ENCODE measurements around the gene OR5A1.

OR5A1 gene

DNA sequence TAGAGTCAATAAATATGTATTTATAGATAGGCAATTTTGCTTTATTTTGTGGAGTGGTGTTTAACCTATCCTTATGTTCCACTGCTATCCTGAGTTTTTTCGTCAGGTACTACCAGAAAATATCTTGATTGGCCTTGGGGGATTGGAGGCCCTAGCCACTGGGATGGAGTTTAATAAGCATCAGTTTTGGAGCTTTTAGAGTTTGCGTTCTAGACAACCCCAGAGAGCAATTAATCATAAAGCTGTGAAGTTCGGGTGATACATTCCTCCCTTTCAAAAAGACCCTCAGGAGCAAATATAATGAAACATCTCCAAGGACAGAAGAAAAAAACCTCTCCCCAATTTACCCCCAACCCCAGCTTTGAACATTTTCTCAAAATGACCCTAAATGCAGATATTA is at the start of gene OR5A1:
Gene OR5A1 (plus strand): TSS at position 301 of the 400 bp plus-strand sequence. CDS start 6,700 bp downstream, outside the sequence.
- in situ Hi-C loops (cut with HindIII; ENCODE audit: low pct_ligation_motif_present, low sequenced_read_pairs), result no loop called here
- no peak within 1 kb of the TSS for H3K4me3 ChIP-seq (ENCODE audit: low read depth, low read length)
- no peak for TF ChIP-seq CTCF (IDR thresholded peaks at IDR 0.05; ENCODE audit: low read depth, low read length, missing control alignments)
- H3K36me3 ChIP-seq (replicated peaks), result no peaks in the 10 kb centered on the region
- H3K27me3 ChIP-seq (replicated peaks), result no peaks in the 10 kb centered on the region
- H3K27ac ChIP-seq, result no peak within 1 kb of the TSS
- no peak for DNase-seq

DNA sequence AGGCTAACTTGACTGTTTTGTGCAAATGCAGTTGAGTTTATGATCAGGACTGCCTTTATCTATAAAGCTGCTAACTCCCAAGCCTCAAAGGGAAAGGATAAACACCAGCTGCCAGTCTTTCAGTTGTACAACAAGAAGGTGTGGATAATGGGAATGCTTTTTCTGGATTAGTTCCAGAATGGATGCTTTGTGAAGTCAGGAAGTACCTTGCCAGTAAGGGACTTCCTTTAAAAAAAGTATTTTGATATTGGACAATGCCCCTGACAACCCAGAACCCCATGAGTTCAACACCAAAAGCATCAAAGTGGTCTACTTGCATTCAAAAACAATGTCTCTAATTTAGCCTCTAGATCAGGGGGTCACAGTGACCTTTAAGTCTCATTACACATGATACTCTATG is 42.1 kb upstream of the OR5A1 start:
- no peak for TF ChIP-seq CTCF (IDR thresholded peaks at IDR 0.05; ENCODE audit: low read depth, low read length, missing control alignments)
- in situ Hi-C loops (cut with HindIII; ENCODE audit: low pct_ligation_motif_present, low sequenced_read_pairs), result no loop called here
- no peak overlapping the region for H3K27ac ChIP-seq
- H3K4me3 ChIP-seq (ENCODE audit: low read depth, low read length), result no peak overlapping the region
- no peak for DNase-seq
- H3K36me3 ChIP-seq (replicated peaks), result no peaks in the 10 kb centered on the region
- H3K27me3 ChIP-seq (replicated peaks), result no peaks in the 10 kb centered on the region

DNA sequence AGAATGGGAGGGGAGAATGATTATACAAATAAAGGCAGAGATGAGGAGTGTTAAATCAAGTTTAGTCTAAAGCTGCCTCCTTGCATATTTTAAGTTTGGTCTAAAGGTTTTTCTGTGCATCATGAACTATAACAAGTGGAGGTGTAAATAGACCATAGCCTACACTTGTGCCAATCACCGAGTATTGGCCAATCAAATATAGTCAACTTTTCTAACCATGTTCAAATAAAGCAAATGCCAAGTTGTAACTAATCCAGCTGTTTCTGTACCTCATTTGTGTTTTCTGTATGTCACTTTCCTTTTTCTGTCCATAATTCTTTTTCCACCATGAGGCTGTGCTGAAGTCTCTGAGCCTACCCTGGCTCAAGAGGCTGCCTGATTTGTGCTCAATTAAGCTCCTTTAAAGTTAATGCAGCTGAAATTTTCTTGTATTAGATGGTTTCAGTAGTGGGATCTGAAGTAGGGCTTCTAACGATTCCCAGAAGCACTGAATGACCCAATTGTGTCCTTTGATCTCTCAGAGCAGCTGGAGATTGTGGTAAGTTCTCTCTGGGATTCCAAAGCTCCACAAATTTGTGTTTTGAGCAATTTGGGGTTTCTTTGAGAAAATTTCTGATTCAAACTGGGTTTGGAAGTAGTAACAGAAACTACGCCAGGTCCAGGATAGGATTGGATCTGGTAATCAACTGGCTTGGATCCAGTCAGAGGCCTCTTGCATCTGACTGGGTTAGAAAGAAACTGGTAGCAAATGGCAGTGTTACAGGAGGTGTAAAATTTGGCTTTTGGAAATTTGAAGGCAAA is 35.6 kb upstream of the OR5A1 start:
- Histone ChIP-seq H3K27ac (no peak overlapping the region), H3K27me3 (replicated peaks) (no peaks in the 10 kb centered on the region), H3K4me3 (ENCODE audit: low read depth, low read length) (no peak overlapping the region), H3K36me3 (replicated peaks) (no peaks in the 10 kb centered on the region)
- TF ChIP-seq CTCF (IDR thresholded peaks at IDR 0.05; ENCODE audit: low read depth, low read length, missing control alignments), result no peak
- in situ Hi-C loops (cut with HindIII; ENCODE audit: low pct_ligation_motif_present, low sequenced_read_pairs), result no loop called here
- no peak for DNase-seq

- in situ Hi-C loops (cut with HindIII; ENCODE audit: low pct_ligation_motif_present, low sequenced_read_pairs), result no loop called here
- no peak for DNase-seq
- Histone ChIP-seq H3K27me3 (replicated peaks) (no peaks in the 10 kb centered on the region), H3K27ac (no peak overlapping the region), H3K4me3 (ENCODE audit: low read depth, low read length) (no peak overlapping the region), H3K36me3 (replicated peaks) (no peaks in the 10 kb centered on the region)
- TF ChIP-seq CTCF (IDR thresholded peaks at IDR 0.05; ENCODE audit: low read depth, low read length, missing control alignments), result no peak
Measured at GRCh38 chr11:59401262-59401552, 35.1 kb upstream of the OR5A1 start.

- Histone ChIP-seq H3K27ac (no peak overlapping the region), H3K27me3 (replicated peaks) (no peaks in the 10 kb centered on the region), H3K4me3 (ENCODE audit: low read depth, low read length) (no peak overlapping the region), H3K36me3 (replicated peaks) (no peaks in the 10 kb centered on the region)
- in situ Hi-C loops (cut with HindIII; ENCODE audit: low pct_ligation_motif_present, low sequenced_read_pairs), result no loop called here
- no peak for DNase-seq
- TF ChIP-seq CTCF (IDR thresholded peaks at IDR 0.05; ENCODE audit: low read depth, low read length, missing control alignments), result no peak
Measured at GRCh38 chr11:59403546-59403945, 32.7 kb upstream of the OR5A1 start.

DNA sequence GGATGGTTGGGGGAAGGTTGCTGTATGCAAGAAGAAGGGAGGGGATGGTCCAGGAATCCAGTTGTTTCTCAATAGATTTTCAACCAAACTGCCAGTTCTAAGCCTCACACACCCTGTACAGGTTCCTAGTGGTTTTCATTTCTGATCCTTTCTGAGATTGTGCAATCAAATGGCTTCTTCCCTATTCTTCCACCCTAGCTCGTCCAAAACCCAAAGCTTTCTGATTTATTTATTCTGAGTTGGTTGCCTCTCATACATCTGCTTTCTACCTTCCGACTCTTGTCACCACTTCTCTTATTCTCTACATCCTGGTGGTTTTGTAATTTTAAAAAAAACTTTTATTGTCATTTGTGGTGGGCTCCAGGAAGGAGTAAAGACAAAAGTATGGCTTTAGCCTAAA is 22.6 kb upstream of the OR5A1 start:
- no peak for TF ChIP-seq CTCF (IDR thresholded peaks at IDR 0.05; ENCODE audit: low read depth, low read length, missing control alignments)
- Histone ChIP-seq H3K4me3 (ENCODE audit: low read depth, low read length) (no peak overlapping the region), H3K27me3 (replicated peaks) (no peaks in the 10 kb centered on the region), H3K27ac (no peak overlapping the region), H3K36me3 (replicated peaks) (no peaks in the 10 kb centered on the region)
- DNase-seq, result no peak
- in situ Hi-C loops (cut with HindIII; ENCODE audit: low pct_ligation_motif_present, low sequenced_read_pairs), result no loop called here

All from brain microvascular endothelial cell (primary cell).